Panc1 (cell line): ENCODE data around the gene SGO2.

Experiments
- CTCF ChIP-seq: fragments of 450-650 bp; IDR thresholded peaks from 2 replicates; pipeline ENCODE4 v1.5.1; 2017; ENCODE audit warnings: mild to moderate bottlenecking
- POLR2AphosphoS5 ChIP-seq: IDR thresholded peaks from 2 replicates; pipeline ENCODE4 v1.6.1; 2012; ENCODE audit warnings: mild to moderate bottlenecking, low read depth, low read length, moderate library complexity
- REST ChIP-seq, 2 experiments: IDR thresholded peaks; 2 replicates each; pipeline ENCODE4 v1.6.1; 2011 to 2012; ENCODE audit warnings: low read depth in 2 of 2, control low read depth in 1 of 2, low read length in 1 of 2, mild to moderate bottlenecking in 1 of 2, moderate library complexity in 1 of 2; ENCODE audit not compliant: insufficient read depth in 1 of 2
- SIN3A ChIP-seq: IDR thresholded peaks from 2 replicates; pipeline ENCODE4 v1.6.1; 2012; ENCODE audit warnings: low read depth, mild to moderate bottlenecking, low read length, moderate library complexity, borderline replicate concordance; ENCODE audit not compliant: insufficient read depth
- TCF7L2 ChIP-seq: IDR thresholded peaks from 2 replicates; pipeline ENCODE4 v1.6.1; 2011; ENCODE audit warnings: mild to moderate bottlenecking, low read depth, low read length, inconsistent platforms

- TF ChIP-seq CTCF = no peak
- no peak for TF ChIP-seq REST (IDR thresholded peaks at IDR 0.05; ENCODE audit: insufficient read depth in 1 of 2, low read depth in 2 of 2, low read length in 1 of 2)
- peak; percentile 85 for TF ChIP-seq POLR2AphosphoS5
- TF ChIP-seq SIN3A = peak; percentile 92
- no peak for TF ChIP-seq TCF7L2
These were observed at the start of gene SGO2 for GRCh38 chr2:200525882-200526651.
